HG02973 (cell line): Measurements from ENCODE around the gene PNCK.
"Not testable (repeated sequence)": the region's sequence is repeated elsewhere in the genome, so short reads cannot be mapped to it uniquely, and the experiment has no call there.

Experiments used
- ATAC-seq: cut with Tn5 transposase; IDR thresholded peaks from one replicate; pipeline ENCODE4 v1.9.1; 2021; ENCODE audit warnings: moderate library complexity; ENCODE audit not compliant: unreplicated experiment

The PNCK gene

DNA sequence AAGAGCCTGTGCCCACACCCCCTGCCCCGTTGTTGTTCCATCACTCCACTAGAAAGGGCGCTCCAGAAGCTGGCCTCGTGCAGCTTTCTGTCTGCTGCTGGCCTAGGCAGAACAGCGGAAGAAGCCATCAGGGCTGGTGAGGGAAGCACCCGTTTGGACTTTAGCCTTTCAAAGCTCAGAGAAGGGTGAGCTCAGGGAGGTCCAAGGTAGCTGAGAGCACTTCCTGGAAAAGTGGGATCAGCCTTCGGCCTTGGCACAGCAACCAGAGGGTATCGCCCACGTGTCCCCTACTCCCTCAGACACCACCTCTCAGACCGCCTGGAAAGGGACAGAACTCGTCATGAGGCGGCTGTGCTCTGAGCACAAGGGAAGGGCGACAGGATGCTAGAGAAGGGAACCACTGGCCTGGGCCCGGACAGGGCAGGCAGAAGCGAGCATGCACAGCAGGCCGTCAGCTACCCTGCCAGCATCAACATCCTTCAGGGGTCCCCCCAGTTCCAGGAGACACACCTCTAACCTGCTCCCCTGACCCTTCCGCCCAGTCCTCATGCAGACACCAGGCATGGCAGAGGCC lies 25.7 kb upstream of the PNCK start:
- not testable (repeated sequence) for ATAC-seq

- no peak for ATAC-seq
Measured at GRCh38 chrX:153697924-153698865, 24.6 kb upstream of the PNCK start.

- not testable (repeated sequence) for ATAC-seq
Measured at GRCh38 chrX:153696986-153697722, 23.5 kb upstream of the PNCK start.

GRCh38 chrX:153696538-153696937 lies 22.9 kb upstream of the PNCK start:
- not testable (repeated sequence) for ATAC-seq

DNA sequence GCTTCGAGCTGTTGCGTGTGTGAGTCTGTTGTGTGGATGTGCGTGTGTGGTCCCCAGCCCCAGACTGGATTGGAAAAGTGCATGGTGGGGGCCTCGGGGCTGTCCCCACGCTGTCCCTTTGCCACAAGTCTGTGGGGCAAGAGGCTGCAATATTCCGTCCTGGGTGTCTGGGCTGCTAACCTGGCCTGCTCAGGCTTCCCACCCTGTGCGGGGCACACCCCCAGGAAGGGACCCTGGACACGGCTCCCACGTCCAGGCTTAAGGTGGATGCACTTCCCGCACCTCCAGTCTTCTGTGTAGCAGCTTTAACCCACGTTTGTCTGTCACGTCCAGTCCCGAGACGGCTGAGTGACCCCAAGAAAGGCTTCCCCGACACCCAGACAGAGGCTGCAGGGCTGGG lies 22.5 kb upstream of the PNCK start:
- no peak for ATAC-seq

DNA sequence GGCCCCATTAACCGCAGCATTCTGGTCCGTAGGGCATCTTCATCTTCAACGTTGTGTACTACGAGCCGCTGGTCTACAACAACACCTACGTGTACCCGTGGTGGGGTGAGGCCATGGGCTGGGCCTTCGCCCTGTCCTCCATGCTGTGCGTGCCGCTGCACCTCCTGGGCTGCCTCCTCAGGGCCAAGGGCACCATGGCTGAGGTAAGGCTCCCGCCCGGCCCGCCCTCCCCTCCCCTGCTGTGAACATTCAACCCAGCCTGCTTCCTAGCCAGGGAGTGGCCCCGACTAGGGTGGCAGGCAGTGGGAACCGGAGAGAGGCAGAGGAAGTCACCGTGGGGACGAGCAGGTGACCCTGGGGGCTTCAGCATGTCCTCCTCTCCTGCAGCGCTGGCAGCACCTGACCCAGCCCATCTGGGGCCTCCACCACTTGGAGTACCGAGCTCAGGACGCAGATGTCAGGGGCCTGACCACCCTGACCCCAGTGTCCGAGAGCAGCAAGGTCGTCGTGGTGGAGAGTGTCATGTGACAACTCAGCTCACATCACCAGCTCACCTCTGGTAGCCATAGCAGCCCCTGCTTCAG lies 21.2 kb upstream of the PNCK start:
- ATAC-seq, result no peak

- not testable (repeated sequence) for ATAC-seq
Measured at GRCh38 chrX:153694256-153694655, 20.6 kb upstream of the PNCK start.

- ATAC-seq, result no peak
Measured at GRCh38 chrX:153693216-153694086, 19.8 kb upstream of the PNCK start.

DNA sequence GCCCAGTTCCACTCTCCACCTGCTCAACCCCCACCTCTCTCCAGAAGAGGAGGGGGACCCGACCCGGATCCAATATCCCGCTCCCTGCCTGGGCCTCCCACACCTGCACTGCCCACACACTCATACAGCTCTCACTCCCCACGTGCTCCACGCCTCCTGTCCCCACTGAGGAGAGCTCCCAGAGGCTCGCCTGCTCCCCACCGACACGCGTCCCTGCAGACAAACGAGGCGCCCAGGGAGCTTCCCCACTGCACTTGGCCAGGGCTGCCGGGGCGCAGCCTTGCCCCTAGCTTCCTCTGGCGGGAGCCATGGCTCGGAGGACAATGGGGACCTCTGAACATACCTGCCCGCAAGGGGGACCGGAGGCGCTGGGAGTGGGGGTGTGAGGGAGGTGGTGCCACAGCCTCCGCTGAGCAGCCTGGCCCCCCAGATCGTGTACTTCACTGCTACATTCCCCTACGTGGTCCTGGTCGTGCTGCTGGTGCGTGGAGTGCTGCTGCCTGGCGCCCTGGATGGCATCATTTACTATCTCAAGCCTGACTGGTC lies 19.1 kb upstream of the PNCK start:
- no peak for ATAC-seq

DNA sequence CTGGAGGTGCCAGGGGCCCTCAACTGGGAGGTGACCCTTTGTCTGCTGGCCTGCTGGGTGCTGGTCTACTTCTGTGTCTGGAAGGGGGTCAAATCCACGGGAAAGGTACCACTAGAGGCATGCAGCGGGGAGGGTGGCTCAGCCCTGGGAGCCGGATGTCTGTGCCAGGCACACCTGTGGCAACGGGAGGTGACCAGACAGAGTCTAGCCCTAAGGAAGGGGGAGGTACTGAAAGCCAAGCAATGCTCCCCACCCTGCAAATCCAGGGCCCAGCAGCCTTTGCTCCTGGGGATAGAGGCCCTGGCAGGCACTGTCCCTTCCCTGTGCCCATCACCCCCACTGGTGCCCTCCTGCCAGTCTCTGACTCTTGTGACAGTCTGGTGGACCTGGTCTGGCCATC lies 18.4 kb upstream of the PNCK start:
- ATAC-seq, result no peak

DNA sequence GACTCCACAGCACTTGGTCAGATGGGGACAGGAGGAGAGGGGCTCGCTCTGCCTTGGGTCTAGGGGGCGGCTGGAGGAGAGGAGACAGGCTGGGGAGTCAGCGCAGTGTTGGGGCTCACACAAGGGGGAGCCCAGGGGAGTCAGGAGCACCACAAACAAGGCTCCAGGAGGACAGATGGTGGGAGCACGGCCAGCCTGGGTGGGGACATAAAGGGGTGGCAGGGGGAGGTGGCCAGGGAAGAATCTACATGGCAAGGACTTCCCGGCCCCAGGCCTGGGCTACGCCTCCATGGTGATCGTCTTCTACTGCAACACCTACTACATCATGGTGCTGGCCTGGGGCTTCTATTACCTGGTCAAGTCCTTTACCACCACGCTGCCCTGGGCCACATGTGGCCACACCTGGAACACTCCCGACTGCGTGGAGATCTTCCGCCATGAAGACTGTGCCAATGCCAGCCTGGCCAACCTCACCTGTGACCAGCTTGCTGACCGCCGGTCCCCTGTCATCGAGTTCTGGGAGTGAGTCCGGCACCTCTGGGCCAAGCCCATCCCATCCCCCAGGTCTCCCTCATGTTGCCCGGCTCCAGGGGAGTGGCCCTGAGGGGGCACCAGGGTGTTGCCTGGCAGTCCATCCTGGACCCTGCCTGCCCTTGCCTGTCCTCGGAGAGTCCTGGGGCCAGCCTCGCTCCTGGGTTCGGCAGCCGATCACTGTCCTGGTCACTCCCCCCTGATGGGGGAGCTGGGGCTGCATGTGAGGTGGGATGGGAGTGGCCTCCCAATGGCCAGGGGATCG lies 17.6 kb upstream of the PNCK start:
- not testable (repeated sequence) for ATAC-seq

DNA sequence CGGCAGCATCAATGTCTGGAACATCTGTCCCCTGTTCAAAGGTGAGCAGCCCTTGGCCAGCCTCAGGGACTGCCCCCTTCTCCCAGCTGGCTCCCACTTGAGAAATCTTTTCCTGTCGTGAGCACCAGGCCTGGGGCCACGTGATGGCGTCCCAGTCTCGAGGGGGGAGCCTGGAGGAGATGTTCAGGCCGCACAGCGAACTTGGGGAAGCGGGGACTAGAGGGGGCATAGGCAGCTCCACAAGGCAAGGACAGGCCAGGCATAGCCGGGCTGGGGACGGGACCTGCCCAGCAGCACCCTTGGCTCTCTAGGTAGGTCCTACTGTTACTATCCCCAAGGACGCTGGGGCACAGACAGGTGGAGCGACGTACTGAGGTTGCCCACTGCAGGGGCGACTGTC lies 16.9 kb upstream of the PNCK start:
- no peak for ATAC-seq

GRCh38 chrX:153689654-153690465 lies 16.2 kb upstream of the PNCK start:
- no peak for ATAC-seq

DNA sequence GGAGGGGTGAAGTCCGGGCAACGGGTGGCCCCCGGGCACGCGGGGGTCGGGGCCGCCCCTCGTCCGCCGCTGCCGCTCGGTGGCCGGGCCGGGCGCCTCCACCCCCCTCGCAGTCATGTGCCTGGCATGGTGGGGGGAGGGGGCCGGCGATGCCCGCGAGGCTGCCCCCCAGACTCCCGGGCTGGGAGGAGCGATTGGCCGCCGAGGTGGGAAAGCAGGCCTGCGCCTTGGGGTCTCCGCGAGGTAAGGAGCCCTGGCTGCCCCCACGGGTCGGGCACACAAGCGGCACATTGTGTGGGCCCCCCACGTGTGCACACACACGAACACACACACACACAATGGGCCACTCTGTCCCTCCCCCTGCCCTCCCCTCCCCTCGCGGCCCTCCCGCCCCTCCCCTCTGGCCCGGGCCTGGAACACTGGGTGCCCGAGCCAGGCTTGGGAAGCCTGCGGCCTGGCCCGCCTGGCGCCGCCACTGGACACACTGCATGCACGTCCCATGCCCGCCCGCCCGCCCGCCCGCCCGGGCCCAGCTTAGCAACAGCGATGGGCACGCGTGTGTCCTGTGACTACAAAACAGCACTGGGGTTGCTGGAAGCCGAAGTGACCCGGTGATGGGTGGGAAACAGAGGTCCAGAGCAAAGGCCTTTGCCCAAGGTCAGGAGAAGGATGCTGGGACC lies 15.4 kb upstream of the PNCK start:
- ATAC-seq, result no peak

DNA sequence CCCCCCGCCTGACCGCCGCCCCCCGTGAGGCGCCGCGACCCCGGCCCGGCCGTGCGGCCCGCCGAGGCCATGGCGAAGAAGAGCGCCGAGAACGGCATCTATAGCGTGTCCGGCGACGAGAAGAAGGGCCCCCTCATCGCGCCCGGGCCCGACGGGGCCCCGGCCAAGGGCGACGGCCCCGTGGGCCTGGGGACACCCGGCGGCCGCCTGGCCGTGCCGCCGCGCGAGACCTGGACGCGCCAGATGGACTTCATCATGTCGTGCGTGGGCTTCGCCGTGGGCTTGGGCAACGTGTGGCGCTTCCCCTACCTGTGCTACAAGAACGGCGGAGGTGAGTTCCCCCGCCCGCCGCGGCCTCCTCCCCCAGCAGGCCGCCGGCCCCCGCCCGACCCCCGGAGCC lies 14.9 kb upstream of the PNCK start:
- ATAC-seq, result no peak

GRCh38 chrX:153688071-153688470 lies 14.5 kb upstream of the PNCK start:
- no peak for ATAC-seq

DNA sequence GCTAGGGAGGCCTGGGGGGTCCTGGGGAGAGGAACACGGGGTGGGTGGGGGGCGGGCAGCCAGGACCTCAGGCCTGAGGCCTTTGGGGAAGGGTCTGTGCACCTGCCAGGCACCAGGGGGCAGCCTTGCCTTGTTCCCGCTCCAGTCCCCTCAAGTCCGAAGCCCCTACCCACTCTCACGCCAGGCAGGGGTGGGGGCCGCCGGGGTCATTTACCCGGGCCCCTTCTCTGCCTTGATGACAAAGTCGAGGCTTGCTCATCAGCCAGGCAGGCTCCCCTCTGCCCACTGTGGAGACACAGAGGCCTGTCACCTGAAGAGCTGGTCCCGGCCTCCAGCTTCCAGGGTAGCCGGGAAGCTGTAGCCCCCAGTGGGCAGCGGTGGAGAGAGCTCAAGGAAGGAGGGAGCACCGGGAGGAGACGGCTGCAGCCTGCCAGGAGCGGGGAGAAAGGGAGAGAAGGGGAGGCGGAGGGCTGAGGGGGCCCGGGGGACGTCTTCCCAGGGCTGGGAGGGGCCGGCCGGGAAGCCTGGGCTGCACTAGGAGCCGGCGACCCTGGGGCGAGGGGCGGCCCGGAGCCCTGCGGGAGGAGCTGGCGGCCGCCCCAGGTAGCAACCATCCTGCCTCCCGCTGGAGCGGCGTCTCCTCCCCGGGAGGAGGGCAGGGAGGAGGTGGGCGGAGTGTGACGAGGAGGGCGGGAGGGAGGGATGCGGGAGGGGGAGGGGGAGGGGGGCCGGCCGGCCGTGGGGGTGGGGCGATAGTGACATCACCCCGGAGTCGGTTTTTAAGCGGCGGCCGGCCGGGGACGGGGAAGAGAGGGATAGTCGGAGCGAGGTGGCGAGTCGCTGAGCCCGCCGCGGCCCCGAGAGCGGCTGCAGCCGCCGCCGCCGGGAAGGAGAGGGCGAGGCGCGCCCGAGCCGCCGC lies 13.8 kb upstream of the PNCK start, which contains the start of gene SLC6A8:
SLC6A8 (plus strand) TSS at position 806 of the 919 bp plus-strand sequence. CDS start 649 bp downstream, outside the sequence.
- ATAC-seq, result no peak
